CD4-positive, alpha-beta T cell (primary cell): ENCODE measurements around the gene TMA7. TPM values are rescaled to one million over a fixed set of nuclear protein-coding genes. Genes with fewer than 3 reads are reported as not detected.

ENCODE experiments used
- ATAC-seq: fragments of 200-7000 bp; cut with Tn5 transposase; one replicate; pipeline ENCODE4 v1.10.0; 2022; ENCODE audit warnings: mild to moderate bottlenecking; ENCODE audit not compliant: poor library complexity
- CTCF ChIA-PET: fragments of 350-600 bp; sonication (Branson Sonifier 250); formaldehyde crosslinking; loops from one replicate; lab custom pipeline; 2021; ENCODE audit warnings: antibody characterized with exemption, inconsistent platforms; lab: Charles Lee
- POLR2A ChIA-PET: fragments of 350-600 bp; sonication (Branson Sonifier 250); formaldehyde crosslinking; loops from one replicate; lab custom pipeline; 2021; ENCODE audit warnings: antibody characterized with exemption, inconsistent platforms; lab: Charles Lee
- DNase-seq, 14 experiments: peaks; one replicate each; pipeline ENCODE4 v3.0.0-alpha.2; 2013 to 2020; ENCODE audit warnings: mixed read lengths in 2 of 14
- H3K27ac ChIP-seq, 2 donors: one replicate each; pipeline versions ENCODE4 v1.5.1 to v1.7.0; 2013; ENCODE audit warnings: low read length in 2 of 2, low read depth in 1 of 2, mild to moderate bottlenecking in 1 of 2
- H3K27me3 ChIP-seq, 2 experiments: 1 replicate in 1 of 2; 2 replicates in 1 of 2; pipeline versions ENCODE4 v1.6.1 to v1.7.0; 2013; ENCODE audit warnings: low read length in 2 of 2, control low read depth in 1 of 2, mild to moderate bottlenecking in 1 of 2, moderate library complexity in 1 of 2; ENCODE audit not compliant: insufficient read depth in 2 of 2, control insufficient read depth in 1 of 2
- H3K36me3 ChIP-seq: one replicate; pipeline ENCODE4 v1.6.1; 2013; ENCODE audit warnings: low read length, control low read depth; ENCODE audit not compliant: insufficient read depth
- H3K4me1 ChIP-seq: one replicate; pipeline ENCODE4 v1.6.1; 2013; ENCODE audit warnings: low read length, control low read depth; ENCODE audit not compliant: insufficient read depth
- H3K4me3 ChIP-seq: one replicate; pipeline ENCODE4 v1.5.1; 2013; ENCODE audit warnings: mild to moderate bottlenecking, low read length, moderate library complexity
- H3K9me3 ChIP-seq, 2 experiments: 1 replicate in 1 of 2; 2 replicates in 1 of 2; pipeline versions ENCODE4 v1.6.1 to v1.7.0; 2013; ENCODE audit warnings: low read length in 2 of 2, mild to moderate bottlenecking in 2 of 2, control low read depth in 1 of 2, moderate library complexity in 1 of 2; ENCODE audit not compliant: control insufficient read depth in 1 of 2, insufficient read depth in 1 of 2
- H3K27ac Mint-ChIP-seq: one replicate; pipeline ENCODE4 v1.8.0; 2020; ENCODE audit warnings: mixed read lengths
- H3K27me3 Mint-ChIP-seq: one replicate; pipeline ENCODE4 v1.8.0; 2021; ENCODE audit warnings: mixed read lengths
- H3K36me3 Mint-ChIP-seq: one replicate; pipeline ENCODE4 v1.8.0; 2021; ENCODE audit warnings: low read depth, mixed read lengths
- H3K4me1 Mint-ChIP-seq: one replicate; pipeline ENCODE4 v1.8.0; 2021; ENCODE audit warnings: low read depth, mixed read lengths
- H3K4me3 Mint-ChIP-seq: one replicate; pipeline ENCODE4 v1.8.0; 2020; ENCODE audit warnings: mild to moderate bottlenecking, mixed read lengths
- H3K9me3 Mint-ChIP-seq: one replicate; pipeline ENCODE4 v1.8.0; 2020; ENCODE audit warnings: mixed read lengths
- intact Hi-C, 2 experiments: fragments of 100-400 bp; cut with DNase I in 1 of 2; cut with micrococcal nuclease in 1 of 2; formaldehyde crosslinking; loops; one replicate each; pipeline versions ENCODE4 v1.15.1 to v1.9.0; 2023 to 2025; cut with DNase I, micrococcal nuclease
- total RNA-seq, 174 experiments: library from RNA in 2 of 174; stranded (reverse) in 2 of 174; gene quantifications; one replicate each; pipeline ENCODE4 v1.2.3 and lab custom pipeline; 2021 to 2026
- TF ChIP-seq, protein P1 (sequence below): fragments of 200-600 bp; IDR thresholded peaks from one replicate; pipeline ENCODE4 v1.8.0; 2022; ENCODE audit warnings: antibody characterized with exemption, mild to moderate bottlenecking

TMA7 gene
- total RNA-seq, 2 experiments from 2014 or later = 289 to 297 TPM

DNA sequence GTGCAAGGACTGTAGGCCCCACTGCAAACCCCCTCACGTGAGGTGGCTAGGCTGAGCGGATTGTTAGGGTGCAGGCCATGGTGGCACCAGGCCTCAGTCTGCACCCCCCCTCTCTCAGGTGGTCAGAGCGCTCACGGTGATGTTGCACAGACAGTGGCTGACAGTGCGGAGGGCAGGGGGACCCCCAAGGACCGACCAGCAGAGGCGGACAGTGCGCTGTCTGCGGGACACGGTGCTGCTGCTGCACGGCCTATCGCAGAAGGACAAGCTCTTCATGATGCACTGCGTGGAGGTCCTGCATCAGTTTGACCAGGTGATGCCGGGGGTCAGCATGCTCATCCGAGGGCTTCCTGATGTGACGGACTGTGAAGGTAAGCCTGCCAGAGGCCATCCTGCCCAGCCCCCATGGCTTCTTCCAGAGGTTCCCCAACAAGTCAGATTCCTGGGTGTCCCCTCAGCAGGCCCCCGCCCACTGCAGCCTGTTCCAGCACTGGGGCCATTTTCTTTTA lies 24.7 kb downstream of the TMA7 start:
- Mint-ChIP-seq H3K4me3 (no peak overlapping the region), H3K36me3 (peaks cover 55% of the 10 kb centered on the region), H3K27me3 (no peaks in the 10 kb centered on the region), H3K4me1 (peaks cover 51% of the 10 kb centered on the region), H3K9me3 (no peaks in the 10 kb centered on the region), H3K27ac (peak overlapping the region; percentile 94)
- H3K9me3 ChIP-seq = no peaks in the 10 kb centered on the region
- TF ChIP-seq, protein P1, sequence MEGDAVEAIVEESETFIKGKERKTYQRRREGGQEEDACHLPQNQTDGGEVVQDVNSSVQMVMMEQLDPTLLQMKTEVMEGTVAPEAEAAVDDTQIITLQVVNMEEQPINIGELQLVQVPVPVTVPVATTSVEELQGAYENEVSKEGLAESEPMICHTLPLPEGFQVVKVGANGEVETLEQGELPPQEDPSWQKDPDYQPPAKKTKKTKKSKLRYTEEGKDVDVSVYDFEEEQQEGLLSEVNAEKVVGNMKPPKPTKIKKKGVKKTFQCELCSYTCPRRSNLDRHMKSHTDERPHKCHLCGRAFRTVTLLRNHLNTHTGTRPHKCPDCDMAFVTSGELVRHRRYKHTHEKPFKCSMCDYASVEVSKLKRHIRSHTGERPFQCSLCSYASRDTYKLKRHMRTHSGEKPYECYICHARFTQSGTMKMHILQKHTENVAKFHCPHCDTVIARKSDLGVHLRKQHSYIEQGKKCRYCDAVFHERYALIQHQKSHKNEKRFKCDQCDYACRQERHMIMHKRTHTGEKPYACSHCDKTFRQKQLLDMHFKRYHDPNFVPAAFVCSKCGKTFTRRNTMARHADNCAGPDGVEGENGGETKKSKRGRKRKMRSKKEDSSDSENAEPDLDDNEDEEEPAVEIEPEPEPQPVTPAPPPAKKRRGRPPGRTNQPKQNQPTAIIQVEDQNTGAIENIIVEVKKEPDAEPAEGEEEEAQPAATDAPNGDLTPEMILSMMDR = no peak
- ChIA-PET CTCF (interaction anchor here (2.5 kb wide), 1 partner anchor 29 kb away, joined by 13 read pairs; no protein-coding TSS in a partner anchor), POLR2A (interaction anchor here (1.1 to 3.3 kb wide), 3 partner anchors 25 to 59 kb away, joined by 4 to 21 read pairs (median 6); partner anchors contain the start of genes CCDC51 and TMA7)
- peak overlapping the region; percentile 94 for H3K27ac ChIP-seq
- intact Hi-C loops = loop anchor here in 1 of 2 experiments (2.0 to 10.0 kb wide), 2 partner anchors 18 to 190 kb away; partner anchors contain the start of gene ATRIP
- no peaks in the 10 kb centered on the region for H3K27me3 ChIP-seq
- DNase-seq = no peak
- no peak overlapping the region for H3K4me3 ChIP-seq
- ATAC-seq = no peak
- peaks cover 59% of the 10 kb centered on the region for H3K4me1 ChIP-seq
- peaks cover 49% of the 10 kb centered on the region for H3K36me3 ChIP-seq

DNA sequence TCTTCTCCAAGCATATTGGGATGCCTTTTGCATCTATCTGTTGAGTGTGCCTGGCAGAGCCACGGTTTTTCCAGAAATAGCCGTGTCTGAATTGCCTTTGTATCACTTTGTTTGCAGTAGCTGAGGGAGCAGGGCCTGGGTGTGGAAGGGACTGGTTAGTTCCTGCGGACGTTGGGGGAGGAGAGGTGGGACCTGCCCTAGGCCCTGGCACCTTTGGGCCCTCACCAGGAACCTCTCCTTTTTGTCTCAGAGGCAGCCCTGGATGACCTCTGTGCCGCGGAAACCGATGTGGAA lies 25.1 kb downstream of the TMA7 start:
- H3K9me3 Mint-ChIP-seq = no peaks in the 10 kb centered on the region
- Histone ChIP-seq H3K4me3 (no peak overlapping the region), H3K9me3 (no peaks in the 10 kb centered on the region), H3K27ac (peak overlapping the region; percentile 94), H3K27me3 (no peaks in the 10 kb centered on the region), H3K36me3 (peaks cover 49% of the 10 kb centered on the region), H3K4me1 (peaks cover 63% of the 10 kb centered on the region)
- TF ChIP-seq, protein P1 = no peak
- H3K27ac Mint-ChIP-seq = peak overlapping the region; percentile 94
- DNase-seq = no peak
- ChIA-PET CTCF (interaction anchor here (2.5 kb wide), 1 partner anchor 29 kb away, joined by 13 read pairs; no protein-coding TSS in a partner anchor), POLR2A (interaction anchor here (0.7 to 3.6 kb wide), 6 partner anchors 8 to 39 kb away, joined by 3 to 26 read pairs (median 11); partner anchors contain the start of genes ATRIP, CCDC51, SHISA5 and TMA7)
- H3K27me3 Mint-ChIP-seq = no peaks in the 10 kb centered on the region
- peaks cover 57% of the 10 kb centered on the region for H3K36me3 Mint-ChIP-seq
- H3K4me1 Mint-ChIP-seq = peaks cover 55% of the 10 kb centered on the region
- intact Hi-C loops = loop anchor here in 1 of 2 experiments (2.0 to 10.0 kb wide), 2 partner anchors 18 to 190 kb away; partner anchors contain the start of gene ATRIP
- ATAC-seq = no peak
- peak overlapping the region; percentile 87 for H3K4me3 Mint-ChIP-seq

DNA sequence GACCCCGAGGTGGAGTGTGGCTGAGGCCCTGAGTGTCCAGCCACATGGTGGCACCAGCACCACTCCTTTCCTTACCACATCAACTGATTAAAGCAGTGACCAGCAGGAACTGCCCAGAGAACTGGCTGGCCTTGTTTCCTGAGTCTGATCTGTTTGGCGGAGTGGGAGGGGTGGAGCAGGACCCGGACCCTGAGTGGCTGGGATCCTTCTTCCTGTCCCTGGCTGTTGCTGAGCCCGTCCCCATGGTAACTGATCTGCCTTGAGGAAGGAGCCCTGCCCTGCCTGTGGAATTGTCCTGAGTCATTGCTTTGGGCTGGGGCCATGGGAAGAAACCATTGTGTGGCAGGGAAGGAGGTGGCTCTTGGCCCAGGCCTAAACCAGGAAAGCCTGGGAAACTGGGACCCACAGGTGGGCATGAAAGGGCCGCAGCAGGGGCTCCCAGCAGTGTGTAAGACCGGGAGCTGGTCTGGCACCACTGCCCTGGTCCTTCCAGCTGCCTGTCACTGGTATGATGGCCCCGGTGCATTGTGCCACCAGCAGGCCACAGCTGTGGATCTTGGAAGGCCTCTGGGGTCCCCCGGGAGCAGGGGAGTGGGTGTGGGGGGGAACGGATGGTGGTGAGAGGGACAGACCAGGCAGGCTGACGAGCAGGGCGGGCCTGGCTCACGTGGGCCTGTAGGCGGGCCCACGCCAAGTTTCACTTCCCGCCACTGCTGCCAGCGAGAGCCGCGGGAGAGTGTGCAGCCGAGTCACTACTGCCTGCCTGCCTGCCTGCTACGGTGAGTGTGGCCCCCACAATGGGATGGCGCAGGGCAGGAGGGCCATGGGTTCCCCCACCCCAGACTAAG lies 25.7 kb downstream of the TMA7 start:
- Mint-ChIP-seq H3K9me3 (no peaks in the 10 kb centered on the region), H3K4me3 (peak overlapping the region; percentile 87), H3K27ac (peak overlapping the region; percentile 94), H3K36me3 (peaks cover 51% of the 10 kb centered on the region), H3K27me3 (no peaks in the 10 kb centered on the region), H3K4me1 (peaks cover 53% of the 10 kb centered on the region)
- Histone ChIP-seq H3K9me3 (no peaks in the 10 kb centered on the region), H3K4me3 (peak overlapping the region; percentile 72), H3K27ac (peak overlapping the region; percentile 94), H3K4me1 (peaks cover 66% of the 10 kb centered on the region), H3K27me3 (no peaks in the 10 kb centered on the region), H3K36me3 (peaks cover 47% of the 10 kb centered on the region)
- POLR2A ChIA-PET = interaction anchor here (0.7 to 3.6 kb wide), 14 partner anchors 8 to 91 kb away, joined by 3 to 26 read pairs (median 6); partner anchors contain the start of genes ATRIP, CCDC51, PFKFB4 and SHISA5
- TF ChIP-seq, protein P1 = no peak
- CTCF ChIA-PET = interaction anchor here (1.0 to 2.5 kb wide), 3 partner anchors 30 to 65 kb away, joined by 3 to 13 read pairs (median 5); no protein-coding TSS in a partner anchor
- DNase-seq (peak; percentile 62 to 89 (median 76)), ATAC-seq (peak; percentile 96)
- intact Hi-C loops = loop anchor here (1.0 to 10.0 kb wide), 5 partner anchors 19 to 189 kb away; partner anchors contain the start of gene ATRIP (in 1 of the 2)
